MG63 (cell line): Measurements from ENCODE around the gene HAT1. TPM values are rescaled to one million over a fixed set of nuclear protein-coding genes. Genes with fewer than 3 reads are reported as not detected.

Source experiments
- DNase-seq: peaks from one replicate; pipeline ENCODE4 v3.0.0-alpha.2; 2020
- H3K27me3 ChIP-seq: fragments of 250-450 bp; sonication (Bioruptor Pico); 2 replicates; pipeline ENCODE4 v1.5.1; 2020; ENCODE audit warnings: mild to moderate bottlenecking, moderate library complexity
- H3K36me3 ChIP-seq: fragments of 250-450 bp; sonication (Bioruptor Pico); 2 replicates; pipeline ENCODE4 v1.5.1; 2020; ENCODE audit warnings: mild to moderate bottlenecking, moderate library complexity
- H3K4me3 ChIP-seq: fragments of 250-450 bp; sonication (Bioruptor Pico); 2 replicates; pipeline ENCODE4 v1.5.1; 2020; ENCODE audit warnings: mild to moderate bottlenecking, moderate library complexity
- H3K9me3 ChIP-seq: fragments of 250-450 bp; sonication (Bioruptor Pico); 2 replicates; pipeline ENCODE4 v1.5.1; 2020; ENCODE audit warnings: mild to moderate bottlenecking, moderate library complexity
- total RNA-seq: library from RNA; depleted of rRNA; stranded (reverse); fragments of >200 nt; shearing (Covaris generic); gene quantifications from 2 replicates; pipeline ENCODE4 v1.2.3, GENCODE V29; 2014; ENCODE audit warnings: low replicate concordance; rRNA removed

The HAT1 gene
- total RNA-seq, 1 experiment from 2014 or later, result 51.3 TPM

GRCh38 chr2:171999161-171999560 lies 76.9 kb downstream of the HAT1 start:
- peak overlapping the region; percentile 85 for H3K4me3 ChIP-seq
- DNase-seq, result no peak
- no peaks in the 10 kb centered on the region for H3K27me3 ChIP-seq
- no peaks in the 10 kb centered on the region for H3K36me3 ChIP-seq
- H3K9me3 ChIP-seq, result no peaks in the 10 kb centered on the region

- Histone ChIP-seq H3K4me3 (peak within 1 kb of the TSS; percentile 85), H3K9me3 (no peaks in the 10 kb centered on the region), H3K36me3 (no peaks in the 10 kb centered on the region), H3K27me3 (no peaks in the 10 kb centered on the region)
- peak; percentile 94 for DNase-seq
Observed at GRCh38 chr2:171999604-172000469, 77.6 kb downstream of the HAT1 start, which contains the start of gene METAP1D. Gene METAP1D (plus strand): TSS chr2:171999953. CDS start chr2:171999970, 17 bp downstream.

- H3K36me3 ChIP-seq, result no peaks in the 10 kb centered on the region
- DNase-seq, result no peak
- H3K9me3 ChIP-seq, result no peaks in the 10 kb centered on the region
- no peaks in the 10 kb centered on the region for H3K27me3 ChIP-seq
- peak overlapping the region; percentile 85 for H3K4me3 ChIP-seq
Observed at GRCh38 chr2:172000696-172001361, 78.6 kb downstream of the HAT1 start.

- Histone ChIP-seq H3K27me3 (no peaks in the 10 kb centered on the region), H3K36me3 (no peaks in the 10 kb centered on the region), H3K9me3 (no peaks in the 10 kb centered on the region), H3K4me3 (no peak overlapping the region)
- no peak for DNase-seq
Observed at GRCh38 chr2:172007372-172007771, 85.1 kb downstream of the HAT1 start.

- DNase-seq, result no peak
- H3K27me3 ChIP-seq, result no peaks in the 10 kb centered on the region
- H3K4me3 ChIP-seq, result no peak overlapping the region
- no peaks in the 10 kb centered on the region for H3K9me3 ChIP-seq
- no peaks in the 10 kb centered on the region for H3K36me3 ChIP-seq
Observed at GRCh38 chr2:172009823-172010222, 87.6 kb downstream of the HAT1 start.

- DNase-seq, result no peak
- no peaks in the 10 kb centered on the region for H3K27me3 ChIP-seq
Observed at GRCh38 chr2:172011812-172012575, 89.7 kb downstream of the HAT1 start.

GRCh38 chr2:172012677-172013391 lies 90.6 kb downstream of the HAT1 start:
- Histone ChIP-seq H3K9me3 (no peaks in the 10 kb centered on the region), H3K27me3 (no peaks in the 10 kb centered on the region), H3K4me3 (no peak overlapping the region), H3K36me3 (no peaks in the 10 kb centered on the region)
- no peak for DNase-seq

More at GRCh38 chr2:172011812-172012575, 89.7 kb downstream of the HAT1 start:
- H3K4me3 ChIP-seq, result no peak overlapping the region
- no peaks in the 10 kb centered on the region for H3K9me3 ChIP-seq
- no peaks in the 10 kb centered on the region for H3K36me3 ChIP-seq

GRCh38 chr2:172013396-172013795 lies 91.1 kb downstream of the HAT1 start:
- DNase-seq, result no peak
- Histone ChIP-seq H3K4me3 (no peak overlapping the region), H3K9me3 (no peaks in the 10 kb centered on the region), H3K36me3 (no peaks in the 10 kb centered on the region), H3K27me3 (no peaks in the 10 kb centered on the region)

GRCh38 chr2:172021074-172021931 lies 99.0 kb downstream of the HAT1 start:
- H3K27me3 ChIP-seq, result no peaks in the 10 kb centered on the region
- H3K4me3 ChIP-seq, result no peak overlapping the region
- no peaks in the 10 kb centered on the region for H3K9me3 ChIP-seq
- no peak for DNase-seq
- H3K36me3 ChIP-seq, result no peaks in the 10 kb centered on the region

GRCh38 chr2:172021955-172022354 lies 99.7 kb downstream of the HAT1 start:
- DNase-seq, result no peak
- no peaks in the 10 kb centered on the region for H3K9me3 ChIP-seq
- H3K4me3 ChIP-seq, result no peak overlapping the region
- H3K36me3 ChIP-seq, result no peaks in the 10 kb centered on the region
- no peaks in the 10 kb centered on the region for H3K27me3 ChIP-seq

- H3K36me3 ChIP-seq, result no peaks in the 10 kb centered on the region
- no peaks in the 10 kb centered on the region for H3K9me3 ChIP-seq
- no peak overlapping the region for H3K4me3 ChIP-seq
- no peaks in the 10 kb centered on the region for H3K27me3 ChIP-seq
- no peak for DNase-seq
Observed at GRCh38 chr2:172031536-172031935, 109.3 kb downstream of the HAT1 start.

Other genes starting within 250 kb of the HAT1 start
- gene DYNC1I2, start 235.0 kb upstream of the HAT1 start, total RNA-seq, result 89.1 and 107 TPM in 2 replicates
- gene SLC25A12, start 28.2 kb upstream of the HAT1 start, total RNA-seq, result 19.5 and 21.7 TPM in 2 replicates
- gene METAP1D, start 77.5 kb downstream of the HAT1 start, total RNA-seq, result 6.9 and 16.4 TPM in 2 replicates
- 5.7 and 8.2 TPM in 2 replicates for gene DLX1, start 163.0 kb downstream of the HAT1 start, total RNA-seq
- not detected in 2 replicates for gene DLX2, start 180.4 kb downstream of the HAT1 start, total RNA-seq